Muscle layer of colon (tissue), 2 donors: ENCODE results near the gene ENAH.

Source experiments
- H3K27ac ChIP-seq: one replicate; pipeline ENCODE4 v1.7.0; 2013; ENCODE audit warnings: low read depth, mild to moderate bottlenecking, low read length, moderate library complexity
- H3K27me3 ChIP-seq, 2 donors: one replicate each; pipeline ENCODE4 v1.7.0; 2013; ENCODE audit warnings: low read length in 2 of 2, mild to moderate bottlenecking in 2 of 2; ENCODE audit not compliant: insufficient read depth in 2 of 2, control insufficient read depth in 1 of 2
- H3K36me3 ChIP-seq: one replicate; pipeline ENCODE4 v1.7.0; 2013; ENCODE audit warnings: mild to moderate bottlenecking, low read length; ENCODE audit not compliant: insufficient read depth
- H3K4me1 ChIP-seq: one replicate; pipeline ENCODE4 v1.7.0; 2013; ENCODE audit warnings: mild to moderate bottlenecking, low read length; ENCODE audit not compliant: insufficient read depth
- H3K4me3 ChIP-seq, 2 donors: one replicate each; pipeline ENCODE4 v1.7.0; 2013; ENCODE audit warnings: low read length in 2 of 2, low read depth in 1 of 2, mild to moderate bottlenecking in 1 of 2, moderate library complexity in 1 of 2
- H3K9ac ChIP-seq: one replicate; pipeline ENCODE4 v1.7.0; 2013; ENCODE audit warnings: low read length
- H3K9me3 ChIP-seq: one replicate; pipeline ENCODE4 v1.7.0; 2013; ENCODE audit warnings: mild to moderate bottlenecking, low read length
- donor health status: abdominal sarcoma.
- donor health status: Adenocarcinoma of cecum.

ENAH gene

GRCh38 chr1:225533238-225533637, 119.7 kb downstream of the ENAH start:
- H3K27me3 ChIP-seq: no peaks in the 10 kb centered on the region
- H3K27ac ChIP-seq: no peak overlapping the region
- no peak overlapping the region for H3K9ac ChIP-seq
- no peak overlapping the region for H3K4me3 ChIP-seq
- H3K4me1 ChIP-seq: peaks cover 20% of the 10 kb centered on the region
- H3K9me3 ChIP-seq: no peaks in the 10 kb centered on the region
- H3K36me3 ChIP-seq: no peaks in the 10 kb centered on the region

GRCh38 chr1:225532240-225532944, 120.5 kb downstream of the ENAH start:
- H3K27ac ChIP-seq: no peak overlapping the region
- no peaks in the 10 kb centered on the region for H3K27me3 ChIP-seq
- no peaks in the 10 kb centered on the region for H3K9me3 ChIP-seq
- H3K4me3 ChIP-seq: no peak overlapping the region
- H3K9ac ChIP-seq: no peak overlapping the region
- no peaks in the 10 kb centered on the region for H3K36me3 ChIP-seq
- H3K4me1 ChIP-seq: peaks cover 25% of the 10 kb centered on the region

GRCh38 chr1:225529726-225530125, 123.2 kb downstream of the ENAH start:
- Histone ChIP-seq H3K27me3 (no peaks in the 10 kb centered on the region), H3K9ac (no peak overlapping the region), H3K9me3 (no peaks in the 10 kb centered on the region), H3K27ac (no peak overlapping the region), H3K36me3 (no peaks in the 10 kb centered on the region), H3K4me1 (peaks cover 21% of the 10 kb centered on the region), H3K4me3 (no peak overlapping the region)

- Histone ChIP-seq H3K27ac (no peak overlapping the region), H3K9me3 (no peaks in the 10 kb centered on the region), H3K4me3 (no peak overlapping the region), H3K4me1 (peaks cover 5% of the 10 kb centered on the region), H3K27me3 (no peaks in the 10 kb centered on the region), H3K36me3 (no peaks in the 10 kb centered on the region), H3K9ac (no peak overlapping the region)
Observed at GRCh38 chr1:225527575-225527974, 125.3 kb downstream of the ENAH start.

GRCh38 chr1:225526878-225527277, 126.0 kb downstream of the ENAH start:
- Histone ChIP-seq H3K4me1 (peaks cover 5% of the 10 kb centered on the region), H3K4me3 (no peak overlapping the region), H3K36me3 (no peaks in the 10 kb centered on the region), H3K9ac (no peak overlapping the region), H3K27ac (no peak overlapping the region), H3K27me3 (no peaks in the 10 kb centered on the region), H3K9me3 (no peaks in the 10 kb centered on the region)

GRCh38 chr1:225525377-225525776, 127.5 kb downstream of the ENAH start:
- no peak overlapping the region for H3K9ac ChIP-seq
- H3K4me1 ChIP-seq: peaks cover 5% of the 10 kb centered on the region
- H3K9me3 ChIP-seq: no peaks in the 10 kb centered on the region
- no peaks in the 10 kb centered on the region for H3K27me3 ChIP-seq
- H3K27ac ChIP-seq: no peak overlapping the region
- H3K36me3 ChIP-seq: no peaks in the 10 kb centered on the region
- no peak overlapping the region for H3K4me3 ChIP-seq

- H3K27ac ChIP-seq: no peak overlapping the region
- no peak overlapping the region for H3K4me3 ChIP-seq
- no peaks in the 10 kb centered on the region for H3K9me3 ChIP-seq
- no peaks in the 10 kb centered on the region for H3K27me3 ChIP-seq
- no peak overlapping the region for H3K9ac ChIP-seq
- H3K36me3 ChIP-seq: no peaks in the 10 kb centered on the region
- peaks cover 5% of the 10 kb centered on the region for H3K4me1 ChIP-seq
Observed at GRCh38 chr1:225524570-225524969, 128.4 kb downstream of the ENAH start.

GRCh38 chr1:225523263-225523950, 129.5 kb downstream of the ENAH start:
- Histone ChIP-seq H3K27me3 (no peaks in the 10 kb centered on the region), H3K4me1 (peaks cover 5% of the 10 kb centered on the region), H3K27ac (no peak overlapping the region), H3K9me3 (no peaks in the 10 kb centered on the region), H3K9ac (no peak overlapping the region), H3K36me3 (no peaks in the 10 kb centered on the region), H3K4me3 (no peak overlapping the region)

GRCh38 chr1:225522588-225523262, 130.2 kb downstream of the ENAH start:
- no peak overlapping the region for H3K27ac ChIP-seq

GRCh38 chr1:225520587-225521227, 132.2 kb downstream of the ENAH start:
- Histone ChIP-seq H3K9ac (no peak overlapping the region), H3K9me3 (no peaks in the 10 kb centered on the region), H3K27me3 (no peaks in the 10 kb centered on the region), H3K36me3 (peaks cover 11% of the 10 kb centered on the region), H3K27ac (no peak overlapping the region), H3K4me3 (no peak overlapping the region), H3K4me1 (no peaks in the 10 kb centered on the region)

More at GRCh38 chr1:225522588-225523262, 130.2 kb downstream of the ENAH start:
- no peak overlapping the region for H3K9ac ChIP-seq
- peaks cover 4% of the 10 kb centered on the region for H3K4me1 ChIP-seq
- H3K27me3 ChIP-seq: no peaks in the 10 kb centered on the region
- H3K9me3 ChIP-seq: no peaks in the 10 kb centered on the region
- no peak overlapping the region for H3K4me3 ChIP-seq
- peaks cover 3% of the 10 kb centered on the region for H3K36me3 ChIP-seq

GRCh38 chr1:225519166-225519863, 133.6 kb downstream of the ENAH start:
- Histone ChIP-seq H3K27me3 (no peaks in the 10 kb centered on the region), H3K36me3 (peaks cover 11% of the 10 kb centered on the region), H3K27ac (no peak overlapping the region), H3K9me3 (no peaks in the 10 kb centered on the region), H3K4me3 (no peak overlapping the region), H3K9ac (no peak overlapping the region), H3K4me1 (no peaks in the 10 kb centered on the region)
